SKM-1 (cell line): ENCODE results near the gene SQOR.

Experiments used
- DNase-seq: peaks from one replicate; lab custom pipeline; 2025; ENCODE audit not compliant: unreplicated experiment; lab: John Stamatoyannopoulos, UW

The SQOR gene

GRCh38 chr15:45634432-45635190 lies at the start of gene SQOR:
SQOR (plus strand) TSS chr15:45635029; CDS start chr15:45658924, 23,895 bp downstream.
- peak; percentile 75 for DNase-seq

- DNase-seq = no peak
Observed at GRCh38 chr15:45585069-45585791, 49.6 kb upstream of the SQOR start.

- DNase-seq = no peak
Observed at GRCh38 chr15:45586125-45586524, 48.7 kb upstream of the SQOR start.

- no peak for DNase-seq
Observed at GRCh38 chr15:45586601-45587094, 48.2 kb upstream of the SQOR start.

- DNase-seq = peak; percentile 76
Observed at GRCh38 chr15:45587095-45587862, 47.5 kb upstream of the SQOR start, which contains the start of gene BLOC1S6. BLOC1S6 (plus strand) TSS chr15:45587379; CDS start chr15:45587444, 65 bp downstream.

- no peak for DNase-seq
Observed at GRCh38 chr15:45587863-45588170, 47.0 kb upstream of the SQOR start.

GRCh38 chr15:45588219-45588875 lies 46.5 kb upstream of the SQOR start:
- DNase-seq = no peak

- DNase-seq = no peak
Observed at GRCh38 chr15:45589256-45589655, 45.6 kb upstream of the SQOR start.

- no peak for DNase-seq
Observed at GRCh38 chr15:45594319-45594718, 40.5 kb upstream of the SQOR start.

GRCh38 chr15:45594835-45595530 lies 39.8 kb upstream of the SQOR start:
- DNase-seq = no peak

- DNase-seq = no peak
Observed at GRCh38 chr15:45603881-45604280, 30.9 kb upstream of the SQOR start.

- DNase-seq = peak; percentile 57
Observed at GRCh38 chr15:45604326-45604725, 30.5 kb upstream of the SQOR start.

- DNase-seq = no peak
Observed at GRCh38 chr15:45606413-45606812, 28.4 kb upstream of the SQOR start.

- no peak for DNase-seq
Observed at GRCh38 chr15:45606841-45607240, 28.0 kb upstream of the SQOR start.

GRCh38 chr15:45611305-45611704 lies 23.5 kb upstream of the SQOR start:
- DNase-seq = no peak

- no peak for DNase-seq
Observed at GRCh38 chr15:45612790-45613415, 21.9 kb upstream of the SQOR start.

GRCh38 chr15:45616901-45617323 lies 17.9 kb upstream of the SQOR start:
- DNase-seq = no peak

- no peak for DNase-seq
Observed at GRCh38 chr15:45618813-45619212, 16.0 kb upstream of the SQOR start.

GRCh38 chr15:45628136-45628535 lies 6.7 kb upstream of the SQOR start:
- no peak for DNase-seq
